Measurements from ENCODE around the gene PFN3.

DNA sequence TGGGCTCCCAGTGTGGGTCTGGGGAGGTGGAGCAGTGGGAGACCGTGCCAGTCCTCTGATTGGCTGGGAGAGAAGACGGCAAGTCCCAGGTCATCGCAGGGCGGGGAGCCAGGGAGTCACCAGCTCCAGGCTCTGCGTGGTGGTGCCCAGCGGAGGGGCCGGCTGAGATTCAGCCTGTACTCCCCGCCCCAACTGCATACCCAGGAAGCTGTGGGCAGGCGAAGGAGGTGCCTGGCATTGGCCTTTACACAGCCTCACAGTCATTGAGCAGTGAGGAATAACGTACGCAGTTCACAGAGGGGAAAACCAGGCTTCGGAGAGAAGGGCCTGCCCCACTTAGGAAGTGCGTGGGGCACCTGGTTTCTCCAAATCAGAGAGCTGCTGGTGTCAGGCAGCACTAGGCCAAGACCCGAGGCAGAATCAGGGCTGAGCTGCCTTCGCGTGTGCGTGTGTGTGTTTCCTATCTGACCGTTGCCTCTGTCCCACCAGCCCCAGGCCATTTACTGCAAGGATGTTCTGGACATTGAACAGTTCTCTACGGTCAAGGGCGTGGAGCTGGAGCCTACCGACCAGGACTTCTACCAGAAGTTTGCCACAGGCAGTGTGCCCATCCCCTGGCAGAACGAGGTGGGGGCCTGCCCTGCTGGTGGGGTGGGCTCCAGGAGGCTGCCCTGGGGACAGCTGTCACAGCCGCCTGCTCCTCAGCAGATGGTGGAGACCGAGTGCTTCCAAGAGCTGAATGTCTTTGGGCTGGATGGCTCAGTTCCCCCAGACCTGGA, 39.9 kb upstream of the PFN3 start:
- TF ChIP-seq CTCF (IDR thresholded peaks at IDR 0.05 in 4 of 5, conservative IDR thresholded peaks at IDR 0.05 in 1 of 5) (no peak), POLR2A (IDR thresholded peaks at IDR 0.05) (no peak)
